ENCODE results near the gene CCDC88C.

- no peak for TF ChIP-seq POLR2A (IDR thresholded peaks at IDR 0.05)
- TF ChIP-seq CTCF (IDR thresholded peaks at IDR 0.05), result no peak
Observed at GRCh38 chr14:91371990-91372375, 45.6 kb downstream of the CCDC88C start.
